ENCODE measurements around the gene TBC1D22A.

- TF ChIP-seq CTCF (IDR thresholded peaks at IDR 0.05), result no peak
- no peak for TF ChIP-seq POLR2A (IDR thresholded peaks at IDR 0.05)
Observed at GRCh38 chr22:46732041-46732379, 30.4 kb upstream of the TBC1D22A start.

Data from heart left ventricle (tissue), 13 donors.